VCaP (cell line): Measurements from ENCODE around the gene PCDHA10.
"Not testable (repeated sequence)": the region's sequence is repeated elsewhere in the genome, so short reads cannot be mapped to it uniquely, and the experiment has no call there.

Experiments used
- H3K27ac ChIP-seq: fragments of 450-650 bp; 2 replicates; pipeline ENCODE4 v1.5.1; 2017
- CTCF ChIP-seq: fragments of 450-650 bp; conservative IDR thresholded peaks from 2 replicates; pipeline ENCODE4 v1.5.1; 2017; ENCODE audit warnings: mild to moderate bottlenecking, moderate library complexity

Gene PCDHA10

GRCh38 chr5:140862441-140863295 lies 7.0 kb downstream of the PCDHA10 start:
- no peak overlapping the region for H3K27ac ChIP-seq
- no peak for TF ChIP-seq CTCF

- TF ChIP-seq CTCF: peak; percentile 67
- H3K27ac ChIP-seq: peak within 1 kb of the TSS; percentile 58
These were observed 13.2 kb downstream of the PCDHA10 start, which contains the start of gene PCDHA11 for GRCh38 chr5:140868721-140869554. TSS of gene PCDHA11 (plus strand) at chr5:140868957. CDS start at chr5:140869104, 147 bp downstream.

GRCh38 chr5:140869555-140869886 lies 13.8 kb downstream of the PCDHA10 start:
- H3K27ac ChIP-seq: peak overlapping the region; percentile 58
- TF ChIP-seq CTCF: peak; percentile 48

GRCh38 chr5:140870221-140871201 lies 14.8 kb downstream of the PCDHA10 start:
- TF ChIP-seq CTCF: no peak
- H3K27ac ChIP-seq: no peak overlapping the region

GRCh38 chr5:140875085-140876065 lies 19.7 kb downstream of the PCDHA10 start, which contains the start of gene PCDHA12:
TSS of gene PCDHA12 (plus strand) at chr5:140875308. CDS start at chr5:140875473, 165 bp downstream.
- peak; percentile 60 for TF ChIP-seq CTCF

GRCh38 chr5:140876541-140877261 lies 21.0 kb downstream of the PCDHA10 start:
- H3K27ac ChIP-seq: not testable (repeated sequence)

More at GRCh38 chr5:140875085-140876065, 19.7 kb downstream of the PCDHA10 start, which contains the start of gene PCDHA12:
- H3K27ac ChIP-seq: peak within 1 kb of the TSS; percentile 70
